Measurements from ENCODE around the gene ZNF133.
A peak's percentile ranks its signal among the peaks of the same experiment; 100 is the strongest.
"Not testable (repeated sequence)": the region's sequence is repeated elsewhere in the genome, so short reads cannot be mapped to it uniquely, and the experiment has no call there.

Gene ZNF133

GRCh38 chr20:18287915-18288748 is at the start of gene ZNF133:
Gene ZNF133 (plus strand): TSS chr20:18288527. CDS start chr20:18305687, 17,160 bp downstream.
- Histone ChIP-seq H3K4me3 (ENCODE audit: low read length in 2 of 2) (peak within 1 kb of the TSS; percentile 93 to 98), H3K27me3 (ENCODE audit: control insufficient read depth in 2 of 2, insufficient read depth in 2 of 2, low read length in 2 of 2) (peaks cover 0 to 3% of the 10 kb centered on the region in 2 donors), H3K27ac (ENCODE audit: low read depth in 2 of 2, low read length in 2 of 2) (peak within 1 kb of the TSS; percentile 91 to 94), H3K4me1 (ENCODE audit: control insufficient read depth in 2 of 2, insufficient read depth in 2 of 2, low read length in 2 of 2) (peaks cover 2 to 6% of the 10 kb centered on the region in 2 donors), H3K9ac (ENCODE audit: low read depth in 1 of 2, low read length in 2 of 2) (peak within 1 kb of the TSS; percentile 87 to 93), H3K36me3 (ENCODE audit: control insufficient read depth in 2 of 2, insufficient read depth in 2 of 2, low read length in 2 of 2) (peaks cover 4 to 5% of the 10 kb centered on the region in 2 donors), H3K9me3 (ENCODE audit: control insufficient read depth in 2 of 2, low read length in 2 of 2) (peaks cover 0 to 3% of the 10 kb centered on the region in 2 donors)

- no peak overlapping the region for H3K9ac ChIP-seq (ENCODE audit: low read depth in 1 of 2, low read length in 2 of 2)
- no peaks in the 10 kb centered on the region for H3K4me1 ChIP-seq (ENCODE audit: control insufficient read depth in 2 of 2, insufficient read depth in 2 of 2, low read length in 2 of 2)
- no peaks in the 10 kb centered on the region for H3K36me3 ChIP-seq (ENCODE audit: control insufficient read depth in 2 of 2, insufficient read depth in 2 of 2, low read length in 2 of 2)
Measured at GRCh38 chr20:18240997-18241396, 47.3 kb upstream of the ZNF133 start.

GRCh38 chr20:18243802-18244201 is 44.5 kb upstream of the ZNF133 start:
- Histone ChIP-seq H3K9ac (ENCODE audit: low read depth in 1 of 2, low read length in 2 of 2) (no peak overlapping the region), H3K9me3 (ENCODE audit: control insufficient read depth in 2 of 2, low read length in 2 of 2) (no peaks in the 10 kb centered on the region), H3K36me3 (ENCODE audit: control insufficient read depth in 2 of 2, insufficient read depth in 2 of 2, low read length in 2 of 2) (no peaks in the 10 kb centered on the region), H3K27me3 (ENCODE audit: control insufficient read depth in 2 of 2, insufficient read depth in 2 of 2, low read length in 2 of 2) (no peaks in the 10 kb centered on the region), H3K4me1 (ENCODE audit: control insufficient read depth in 2 of 2, insufficient read depth in 2 of 2, low read length in 2 of 2) (no peaks in the 10 kb centered on the region), H3K27ac (ENCODE audit: low read depth in 2 of 2, low read length in 2 of 2) (no peak overlapping the region), H3K4me3 (ENCODE audit: low read length in 2 of 2) (no peak overlapping the region)

More at GRCh38 chr20:18240997-18241396, 47.3 kb upstream of the ZNF133 start:
- no peak overlapping the region for H3K27ac ChIP-seq (ENCODE audit: low read depth in 2 of 2, low read length in 2 of 2)
- no peak overlapping the region for H3K4me3 ChIP-seq (ENCODE audit: low read length in 2 of 2)
- no peaks in the 10 kb centered on the region for H3K9me3 ChIP-seq (ENCODE audit: control insufficient read depth in 2 of 2, low read length in 2 of 2)
- H3K27me3 ChIP-seq (ENCODE audit: control insufficient read depth in 2 of 2, insufficient read depth in 2 of 2, low read length in 2 of 2) = no peaks in the 10 kb centered on the region

- H3K9me3 ChIP-seq (ENCODE audit: control insufficient read depth in 2 of 2, low read length in 2 of 2); H3K27me3 ChIP-seq (ENCODE audit: control insufficient read depth in 2 of 2, insufficient read depth in 2 of 2, low read length in 2 of 2); H3K9ac ChIP-seq (ENCODE audit: low read depth in 1 of 2, low read length in 2 of 2); H3K27ac ChIP-seq (ENCODE audit: low read depth in 2 of 2, low read length in 2 of 2); H3K4me1 ChIP-seq (ENCODE audit: control insufficient read depth in 2 of 2, insufficient read depth in 2 of 2, low read length in 2 of 2); H3K4me3 ChIP-seq (ENCODE audit: low read length in 2 of 2); H3K36me3 ChIP-seq (ENCODE audit: control insufficient read depth in 2 of 2, insufficient read depth in 2 of 2, low read length in 2 of 2): not testable (repeated sequence)
Measured at GRCh38 chr20:18248545-18248944, 39.8 kb upstream of the ZNF133 start.

GRCh38 chr20:18250217-18250616 is 38.1 kb upstream of the ZNF133 start:
- Histone ChIP-seq H3K27ac (ENCODE audit: low read depth in 2 of 2, low read length in 2 of 2) (no peak overlapping the region), H3K36me3 (ENCODE audit: control insufficient read depth in 2 of 2, insufficient read depth in 2 of 2, low read length in 2 of 2) (no peaks in the 10 kb centered on the region), H3K4me1 (ENCODE audit: control insufficient read depth in 2 of 2, insufficient read depth in 2 of 2, low read length in 2 of 2) (no peaks in the 10 kb centered on the region), H3K9ac (ENCODE audit: low read depth in 1 of 2, low read length in 2 of 2) (no peak overlapping the region), H3K9me3 (ENCODE audit: control insufficient read depth in 2 of 2, low read length in 2 of 2) (no peaks in the 10 kb centered on the region), H3K27me3 (ENCODE audit: control insufficient read depth in 2 of 2, insufficient read depth in 2 of 2, low read length in 2 of 2) (no peaks in the 10 kb centered on the region), H3K4me3 (ENCODE audit: low read length in 2 of 2) (no peak overlapping the region)

GRCh38 chr20:18252597-18253451 is 35.5 kb upstream of the ZNF133 start:
- Histone ChIP-seq H3K4me3 (ENCODE audit: low read length in 2 of 2) (no peak overlapping the region), H3K9ac (ENCODE audit: low read depth in 1 of 2, low read length in 2 of 2) (no peak overlapping the region), H3K36me3 (ENCODE audit: control insufficient read depth in 2 of 2, insufficient read depth in 2 of 2, low read length in 2 of 2) (no peaks in the 10 kb centered on the region), H3K4me1 (ENCODE audit: control insufficient read depth in 2 of 2, insufficient read depth in 2 of 2, low read length in 2 of 2) (no peaks in the 10 kb centered on the region), H3K27ac (ENCODE audit: low read depth in 2 of 2, low read length in 2 of 2) (no peak overlapping the region), H3K27me3 (ENCODE audit: control insufficient read depth in 2 of 2, insufficient read depth in 2 of 2, low read length in 2 of 2) (no peaks in the 10 kb centered on the region), H3K9me3 (ENCODE audit: control insufficient read depth in 2 of 2, low read length in 2 of 2) (no peaks in the 10 kb centered on the region)

- no peaks in the 10 kb centered on the region for H3K27me3 ChIP-seq (ENCODE audit: control insufficient read depth in 2 of 2, insufficient read depth in 2 of 2, low read length in 2 of 2)
- H3K27ac ChIP-seq (ENCODE audit: low read depth in 2 of 2, low read length in 2 of 2) = no peak overlapping the region
- no peaks in the 10 kb centered on the region for H3K4me1 ChIP-seq (ENCODE audit: control insufficient read depth in 2 of 2, insufficient read depth in 2 of 2, low read length in 2 of 2)
- H3K36me3 ChIP-seq (ENCODE audit: control insufficient read depth in 2 of 2, insufficient read depth in 2 of 2, low read length in 2 of 2) = no peaks in the 10 kb centered on the region
- H3K9ac ChIP-seq (ENCODE audit: low read depth in 1 of 2, low read length in 2 of 2) = no peak overlapping the region
- no peak overlapping the region for H3K4me3 ChIP-seq (ENCODE audit: low read length in 2 of 2)
- H3K9me3 ChIP-seq (ENCODE audit: control insufficient read depth in 2 of 2, low read length in 2 of 2) = no peaks in the 10 kb centered on the region
Measured at GRCh38 chr20:18254615-18255014, 33.7 kb upstream of the ZNF133 start.

GRCh38 chr20:18255526-18255925 is 32.8 kb upstream of the ZNF133 start:
- Histone ChIP-seq H3K27me3 (ENCODE audit: control insufficient read depth in 2 of 2, insufficient read depth in 2 of 2, low read length in 2 of 2) (no peaks in the 10 kb centered on the region), H3K27ac (ENCODE audit: low read depth in 2 of 2, low read length in 2 of 2) (no peak overlapping the region), H3K9ac (ENCODE audit: low read depth in 1 of 2, low read length in 2 of 2) (no peak overlapping the region), H3K4me3 (ENCODE audit: low read length in 2 of 2) (no peak overlapping the region), H3K4me1 (ENCODE audit: control insufficient read depth in 2 of 2, insufficient read depth in 2 of 2, low read length in 2 of 2) (no peaks in the 10 kb centered on the region), H3K36me3 (ENCODE audit: control insufficient read depth in 2 of 2, insufficient read depth in 2 of 2, low read length in 2 of 2) (no peaks in the 10 kb centered on the region), H3K9me3 (ENCODE audit: control insufficient read depth in 2 of 2, low read length in 2 of 2) (no peaks in the 10 kb centered on the region)

GRCh38 chr20:18256440-18257090 is 31.8 kb upstream of the ZNF133 start:
- H3K9me3 ChIP-seq (ENCODE audit: control insufficient read depth in 2 of 2, low read length in 2 of 2) = no peaks in the 10 kb centered on the region
- H3K4me1 ChIP-seq (ENCODE audit: control insufficient read depth in 2 of 2, insufficient read depth in 2 of 2, low read length in 2 of 2) = no peaks in the 10 kb centered on the region
- no peak overlapping the region for H3K9ac ChIP-seq (ENCODE audit: low read depth in 1 of 2, low read length in 2 of 2)
- H3K27ac ChIP-seq (ENCODE audit: low read depth in 2 of 2, low read length in 2 of 2) = no peak overlapping the region
- H3K27me3 ChIP-seq (ENCODE audit: control insufficient read depth in 2 of 2, insufficient read depth in 2 of 2, low read length in 2 of 2) = no peaks in the 10 kb centered on the region
- no peaks in the 10 kb centered on the region for H3K36me3 ChIP-seq (ENCODE audit: control insufficient read depth in 2 of 2, insufficient read depth in 2 of 2, low read length in 2 of 2)
- no peak overlapping the region for H3K4me3 ChIP-seq (ENCODE audit: low read length in 2 of 2)
